ENCODE measurements around the gene ZNF280B. TPM values are rescaled to one million over a fixed set of nuclear protein-coding genes. Genes with fewer than 3 reads are reported as not detected.
A peak's percentile ranks its signal among the peaks of the same experiment; 100 is the strongest.
"Not testable (repeated sequence)": the region's sequence is repeated elsewhere in the genome, so short reads cannot be mapped to it uniquely, and the experiment has no call there.

The ZNF280B gene
- total RNA-seq, 1 donor from 2014 or later, result 5.0 TPM

GRCh38 chr22:22507743-22508273 is 734 bp downstream of the ZNF280B start:
- TF ChIP-seq, protein P1, sequence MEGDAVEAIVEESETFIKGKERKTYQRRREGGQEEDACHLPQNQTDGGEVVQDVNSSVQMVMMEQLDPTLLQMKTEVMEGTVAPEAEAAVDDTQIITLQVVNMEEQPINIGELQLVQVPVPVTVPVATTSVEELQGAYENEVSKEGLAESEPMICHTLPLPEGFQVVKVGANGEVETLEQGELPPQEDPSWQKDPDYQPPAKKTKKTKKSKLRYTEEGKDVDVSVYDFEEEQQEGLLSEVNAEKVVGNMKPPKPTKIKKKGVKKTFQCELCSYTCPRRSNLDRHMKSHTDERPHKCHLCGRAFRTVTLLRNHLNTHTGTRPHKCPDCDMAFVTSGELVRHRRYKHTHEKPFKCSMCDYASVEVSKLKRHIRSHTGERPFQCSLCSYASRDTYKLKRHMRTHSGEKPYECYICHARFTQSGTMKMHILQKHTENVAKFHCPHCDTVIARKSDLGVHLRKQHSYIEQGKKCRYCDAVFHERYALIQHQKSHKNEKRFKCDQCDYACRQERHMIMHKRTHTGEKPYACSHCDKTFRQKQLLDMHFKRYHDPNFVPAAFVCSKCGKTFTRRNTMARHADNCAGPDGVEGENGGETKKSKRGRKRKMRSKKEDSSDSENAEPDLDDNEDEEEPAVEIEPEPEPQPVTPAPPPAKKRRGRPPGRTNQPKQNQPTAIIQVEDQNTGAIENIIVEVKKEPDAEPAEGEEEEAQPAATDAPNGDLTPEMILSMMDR (conservative IDR thresholded peaks at IDR 0.05), result no peak
- Mint-ChIP-seq H3K36me3 (peaks cover 33% of the 10 kb centered on the region), H3K9me3 (peaks cover 10% of the 10 kb centered on the region), H3K27me3 (peaks cover 23% of the 10 kb centered on the region), H3K27ac (peak overlapping the region; percentile 67), H3K4me1 (ENCODE audit: unreplicated experiment) (peaks cover 7% of the 10 kb centered on the region), H3K4me3 (peak overlapping the region; percentile 89)
- DNase-seq (ENCODE audit: extremely low spot score, unreplicated experiment), result no peak

DNA sequence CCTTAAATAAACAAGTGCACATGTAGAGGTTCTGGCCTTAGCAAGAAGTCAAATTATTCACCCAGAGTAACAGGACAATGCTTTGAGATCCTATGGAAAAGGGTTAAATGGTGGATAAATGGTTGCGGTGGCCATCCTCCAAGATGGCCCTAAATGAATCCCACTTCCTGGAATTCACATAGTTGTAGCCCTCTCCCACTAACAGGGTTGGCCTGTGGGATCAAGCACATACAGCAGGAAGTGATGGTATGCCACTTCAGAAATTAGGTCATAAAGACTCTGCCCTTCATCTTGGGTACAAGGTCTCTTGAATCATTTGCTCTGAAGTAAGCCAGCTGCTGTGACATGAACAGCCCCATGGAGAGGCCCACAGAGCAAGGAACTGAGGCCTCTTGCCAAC is 1.8 kb downstream of the ZNF280B start:
- Mint-ChIP-seq H3K27ac (no peak overlapping the region), H3K9me3 (peaks cover 10% of the 10 kb centered on the region), H3K4me1 (ENCODE audit: unreplicated experiment) (peaks cover 7% of the 10 kb centered on the region), H3K36me3 (peaks cover 36% of the 10 kb centered on the region), H3K27me3 (peaks cover 12% of the 10 kb centered on the region), H3K4me3 (no peak overlapping the region)
- no peak for DNase-seq (ENCODE audit: extremely low spot score, unreplicated experiment)
- TF ChIP-seq, protein P1 (conservative IDR thresholded peaks at IDR 0.05), result no peak

- Mint-ChIP-seq H3K4me1 (ENCODE audit: unreplicated experiment) (no peaks in the 10 kb centered on the region), H3K36me3 (peaks cover 32% of the 10 kb centered on the region), H3K27ac (no peak overlapping the region), H3K27me3 (no peaks in the 10 kb centered on the region), H3K4me3 (no peak overlapping the region), H3K9me3 (no peaks in the 10 kb centered on the region)
- DNase-seq (ENCODE audit: extremely low spot score, unreplicated experiment), result no peak
- TF ChIP-seq, protein P1 (conservative IDR thresholded peaks at IDR 0.05), result no peak
These were observed 10.3 kb downstream of the ZNF280B start for GRCh38 chr22:22498267-22498666.

- DNase-seq (ENCODE audit: extremely low spot score, unreplicated experiment); H3K27ac Mint-ChIP-seq; H3K27me3 Mint-ChIP-seq; H3K9me3 Mint-ChIP-seq; H3K4me1 Mint-ChIP-seq (ENCODE audit: unreplicated experiment); H3K4me3 Mint-ChIP-seq: not testable (repeated sequence)
- H3K36me3 Mint-ChIP-seq, result peaks cover 23% of the 10 kb centered on the region
These were observed 17.0 kb downstream of the ZNF280B start for GRCh38 chr22:22491589-22491988.

GRCh38 chr22:22488736-22489135 is 19.8 kb downstream of the ZNF280B start:
- Mint-ChIP-seq H3K27ac (no peak overlapping the region), H3K27me3 (no peaks in the 10 kb centered on the region), H3K36me3 (peaks cover 25% of the 10 kb centered on the region), H3K9me3 (no peaks in the 10 kb centered on the region), H3K4me1 (ENCODE audit: unreplicated experiment) (no peaks in the 10 kb centered on the region), H3K4me3 (no peak overlapping the region)
- DNase-seq (ENCODE audit: extremely low spot score, unreplicated experiment), result no peak
- TF ChIP-seq, protein P1 (conservative IDR thresholded peaks at IDR 0.05), result no peak

DNA sequence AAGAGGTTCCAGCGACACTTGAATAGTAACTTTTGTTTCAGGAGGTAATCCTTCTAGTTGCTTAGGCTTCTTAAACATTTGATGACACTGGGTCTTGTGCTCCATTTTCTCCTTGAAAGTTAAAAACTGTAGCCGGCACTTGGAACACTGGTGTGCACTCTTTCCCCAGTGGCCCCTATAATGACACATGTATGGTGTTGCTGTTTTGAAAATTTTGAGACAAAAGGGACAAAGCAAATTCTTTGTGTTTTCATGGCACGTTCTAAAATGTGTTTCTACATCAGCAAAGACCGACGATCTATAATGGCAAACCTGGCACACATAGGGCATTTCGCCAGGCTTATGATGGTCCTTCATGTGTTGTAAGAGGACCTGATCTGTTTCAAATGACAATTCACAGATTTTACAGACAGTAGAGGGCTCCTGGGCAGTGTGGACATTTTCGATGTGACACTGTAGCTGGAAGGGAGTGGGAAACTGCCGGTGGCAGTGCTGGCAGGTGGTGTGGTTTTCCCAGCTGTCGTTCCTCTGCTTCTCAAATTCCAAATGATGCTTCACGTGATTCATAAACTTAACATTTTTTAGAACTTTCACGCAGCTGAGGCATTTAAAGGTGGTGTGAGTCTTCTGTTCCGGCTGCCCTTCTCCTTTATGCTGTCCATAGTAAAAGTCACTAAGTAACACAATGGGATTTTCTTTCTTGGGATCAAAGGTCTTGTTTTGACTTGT is 20.5 kb downstream of the ZNF280B start:
- no peak for DNase-seq (ENCODE audit: extremely low spot score, unreplicated experiment)
- no peaks in the 10 kb centered on the region for H3K9me3 Mint-ChIP-seq
- H3K4me1 Mint-ChIP-seq (ENCODE audit: unreplicated experiment), result no peaks in the 10 kb centered on the region
- no peak overlapping the region for H3K4me3 Mint-ChIP-seq
- no peaks in the 10 kb centered on the region for H3K27me3 Mint-ChIP-seq
- TF ChIP-seq, protein P1 (conservative IDR thresholded peaks at IDR 0.05), result no peak
- peaks cover 19% of the 10 kb centered on the region for H3K36me3 Mint-ChIP-seq
- no peak overlapping the region for H3K27ac Mint-ChIP-seq
